ENCODE data around the gene ATOSB.

Gene ATOSB

GRCh38 chr9:35085078-35085477, 30.6 kb downstream of the ATOSB start:
- DNase-seq, result no peak

- peak; percentile 94 for DNase-seq
These were observed 36.0 kb downstream of the ATOSB start, which contains the start of gene FANCG for GRCh38 chr9:35079426-35080341. TSS of gene FANCG (minus strand) at chr9:35079942. CDS start at chr9:35079524, 418 bp downstream.

GRCh38 chr9:35079041-35079425, 36.6 kb downstream of the ATOSB start:
- peak; percentile 23 for DNase-seq

- DNase-seq, result peak; percentile 13
These were observed 37.6 kb downstream of the ATOSB start for GRCh38 chr9:35078066-35078465.

GRCh38 chr9:35076848-35077247, 38.8 kb downstream of the ATOSB start:
- no peak for DNase-seq

- DNase-seq, result peak; percentile 31
These were observed 40.3 kb downstream of the ATOSB start for GRCh38 chr9:35075358-35075757.

- no peak for DNase-seq
These were observed 40.9 kb downstream of the ATOSB start for GRCh38 chr9:35074791-35075190.

GRCh38 chr9:35074141-35074540, 41.5 kb downstream of the ATOSB start:
- DNase-seq, result no peak

GRCh38 chr9:35073279-35073612, 42.4 kb downstream of the ATOSB start:
- DNase-seq, result no peak

- peak; percentile 99 for DNase-seq
These were observed 43.0 kb downstream of the ATOSB start, which contains the start of gene VCP for GRCh38 chr9:35072461-35073278. TSS of gene VCP (minus strand) at chr9:35072625. CDS start at chr9:35072353, 272 bp downstream.

GRCh38 chr9:35071814-35072460, 43.7 kb downstream of the ATOSB start:
- DNase-seq, result peak; percentile 88

GRCh38 chr9:35070823-35071813, 44.5 kb downstream of the ATOSB start:
- DNase-seq, result peak; percentile 1

GRCh38 chr9:35069020-35069419, 46.6 kb downstream of the ATOSB start:
- no peak for DNase-seq

GRCh38 chr9:35067056-35067455, 48.6 kb downstream of the ATOSB start:
- DNase-seq, result peak; percentile 1

- peak; percentile 14 for DNase-seq
These were observed 55.0 kb downstream of the ATOSB start for GRCh38 chr9:35060548-35061207.

- DNase-seq, result peak; percentile 9
These were observed 56.2 kb downstream of the ATOSB start for GRCh38 chr9:35059438-35059837.

GRCh38 chr9:35057271-35057620, 58.4 kb downstream of the ATOSB start:
- no peak for DNase-seq

- DNase-seq, result no peak
These were observed 58.9 kb downstream of the ATOSB start for GRCh38 chr9:35056571-35057270.

- DNase-seq, result no peak
These were observed 60.6 kb downstream of the ATOSB start for GRCh38 chr9:35054871-35055644.
